IMR-90 (cell line): ENCODE results near the gene HMX2. TPM values are rescaled to one million over a fixed set of nuclear protein-coding genes. Genes with fewer than 3 reads are reported as not detected.
A peak's percentile ranks its signal among the peaks of the same experiment; 100 is the strongest.

ENCODE experiments used
- ATAC-seq: fragments of 200-7000 bp; cut with Tn5 transposase; 2 replicates; pipeline ENCODE4 v1.9.1; 2020; ENCODE audit warnings: low read depth, mild to moderate bottlenecking, moderate library complexity
- BruUV-seq: library from RNA; stranded (reverse); fragments of 400-500 nt; replicated peaks from 2 replicates; lab custom pipeline; 2021; lab: Mats Ljungman, UMichigan
- CTCF ChIA-PET: fragments of 300-600 bp; formaldehyde crosslinking; extraction: SDS; loops from one replicate; lab custom pipeline; 2021; ENCODE audit warnings: antibody characterized with exemption; lab: Yijun Ruan, JAX
- POLR2A ChIA-PET: fragments of 300-600 bp; sonication (Branson Sonifier 250); formaldehyde crosslinking; loops from one replicate; lab custom pipeline; 2022; ENCODE audit warnings: antibody characterized with exemption; ENCODE audit not compliant: unreplicated experiment; lab: Charles Lee
- DNase-seq: peaks from one replicate; pipeline ENCODE4 v3.0.0; 2013
- H2AFZ ChIP-seq: replicated peaks from 2 replicates; pipeline ENCODE3; 2013; ENCODE audit warnings: low read length, mild to moderate bottlenecking; ENCODE audit not compliant: poor library complexity
- H2AK5ac ChIP-seq: 2 replicates; pipeline ENCODE4 v1.6.1; 2013; ENCODE audit warnings: low read depth, low read length, inconsistent platforms
- H2AK9ac ChIP-seq: replicated peaks from 2 replicates; pipeline ENCODE3; 2013; ENCODE audit warnings: mild to moderate bottlenecking, low read depth, low read length, moderate library complexity; ENCODE audit not compliant: poor library complexity
- H2BK120ac ChIP-seq: 2 replicates; pipeline ENCODE4 v1.6.1; 2013; ENCODE audit warnings: low read depth, low read length, inconsistent platforms
- H2BK15ac ChIP-seq: 3 replicates; pipeline ENCODE4 v1.6.1; 2013; ENCODE audit warnings: low read depth, low read length, inconsistent platforms
- H2BK20ac ChIP-seq: 2 replicates; pipeline ENCODE4 v1.6.1; 2013; ENCODE audit warnings: low read depth, mild to moderate bottlenecking, inconsistent platforms, low read length, moderate library complexity
- H2BK5ac ChIP-seq: 2 replicates; pipeline ENCODE4 v1.6.1; 2013; ENCODE audit warnings: mild to moderate bottlenecking, low read depth, low read length, inconsistent platforms; ENCODE audit not compliant: poor library complexity, severe bottlenecking
- H3K14ac ChIP-seq: replicated peaks from 2 replicates; pipeline ENCODE4 v1.6.1; 2013; ENCODE audit warnings: low read depth, low read length, inconsistent platforms
- H3K18ac ChIP-seq: 2 replicates; pipeline ENCODE4 v1.6.1; 2013; ENCODE audit warnings: low read depth, low read length, control low read depth
- H3K23ac ChIP-seq: 2 replicates; pipeline ENCODE4 v1.6.1; 2013; ENCODE audit warnings: low read depth, low read length, inconsistent platforms
- H3K27ac ChIP-seq: 2 replicates; pipeline ENCODE4 v1.5.1; 2013; ENCODE audit warnings: mild to moderate bottlenecking, control low read depth, low read length; ENCODE audit not compliant: insufficient read depth
- H3K27me3 ChIP-seq: 2 replicates; pipeline ENCODE4 v1.6.1; 2013; ENCODE audit warnings: low read length; ENCODE audit not compliant: control insufficient read depth, insufficient read depth
- H3K36me3 ChIP-seq: 2 replicates; pipeline ENCODE4 v1.6.1; 2013; ENCODE audit warnings: low read length, mixed read lengths; ENCODE audit not compliant: control insufficient read depth, insufficient read depth
- H3K4ac ChIP-seq: 2 replicates; pipeline ENCODE4 v1.6.1; 2013; ENCODE audit warnings: low read depth, low read length, inconsistent platforms
- H3K4me1 ChIP-seq: 2 replicates; pipeline ENCODE4 v1.6.1; 2013; ENCODE audit warnings: low read length, mixed read lengths; ENCODE audit not compliant: control insufficient read depth, insufficient read depth
- H3K4me2 ChIP-seq: 2 replicates; pipeline ENCODE4 v1.6.1; 2013; ENCODE audit warnings: low read depth, mild to moderate bottlenecking, control low read depth, low read length, moderate library complexity
- H3K4me3 ChIP-seq: 2 replicates; pipeline ENCODE4 v1.5.1; 2013; ENCODE audit warnings: low read depth, mild to moderate bottlenecking, control low read depth, low read length, moderate library complexity; ENCODE audit not compliant: insufficient read depth
- H3K56ac ChIP-seq: 2 replicates; pipeline ENCODE4 v1.6.1; 2013; ENCODE audit warnings: low read length, inconsistent platforms; ENCODE audit not compliant: insufficient read depth; ENCODE audit errors: extremely low read depth
- H3K79me1 ChIP-seq, 2 experiments: 2 replicates each; pipeline ENCODE4 v1.6.1; 2013; ENCODE audit warnings: low read length in 2 of 2, inconsistent platforms in 1 of 2, low read depth in 1 of 2
- H3K9ac ChIP-seq: 2 replicates; pipeline ENCODE4 v1.6.1; 2013; ENCODE audit warnings: low read depth, low read length, control low read depth
- H3K9me1 ChIP-seq: 2 replicates; pipeline ENCODE4 v1.6.1; 2013; ENCODE audit warnings: low read length, inconsistent platforms; ENCODE audit not compliant: insufficient read depth
- H3K9me3 ChIP-seq: 2 replicates; pipeline ENCODE4 v1.6.1; 2013; ENCODE audit warnings: low read length; ENCODE audit not compliant: control insufficient read depth, insufficient read depth
- H4K20me1 ChIP-seq: 2 replicates; pipeline ENCODE4 v1.6.1; 2013; ENCODE audit warnings: low read length, inconsistent platforms; ENCODE audit not compliant: insufficient read depth
- H4K5ac ChIP-seq: 2 replicates; pipeline ENCODE4 v1.6.1; 2013; ENCODE audit warnings: mild to moderate bottlenecking, low read depth, low read length, control low read depth
- H4K8ac ChIP-seq, 2 experiments: 2 replicates each; pipeline ENCODE4 v1.6.1; 2013; ENCODE audit warnings: low read depth in 2 of 2, low read length in 2 of 2, control low read depth in 1 of 2, inconsistent platforms in 1 of 2
- H4K91ac ChIP-seq: 2 replicates; pipeline ENCODE4 v1.6.1; 2013; ENCODE audit warnings: low read depth, low read length, inconsistent platforms; ENCODE audit not compliant: insufficient read depth
- CHD1 ChIP-seq: IDR thresholded peaks from 2 replicates; pipeline ENCODE4 v1.6.1; 2012; ENCODE audit warnings: low read depth, low read length, improper control_type of control experiment
- MAZ ChIP-seq: IDR thresholded peaks from 2 replicates; pipeline ENCODE4 v1.6.1; 2012; ENCODE audit warnings: low read depth, mild to moderate bottlenecking, low read length, improper control_type of control experiment, moderate library complexity, borderline replicate concordance
- MXI1 ChIP-seq: IDR thresholded peaks from 2 replicates; pipeline ENCODE4 v1.6.1; 2012; ENCODE audit warnings: low read depth, mild to moderate bottlenecking, low read length, moderate library complexity, borderline replicate concordance
- SMC3 ChIP-seq: fragments of 150-350 bp; IDR thresholded peaks from 2 replicates; pipeline ENCODE4 v1.6.1; 2016; ENCODE audit warnings: low read depth, mild to moderate bottlenecking, antibody characterized with exemption, low read length, moderate library complexity
- WGBS, 2 experiments: methylation state at CpG; one replicate each; pipeline versions ENCODE4 v1.1.5 to v1.1.7; 2013; ENCODE audit warnings: missing lambda C conversion rate in 2 of 2; ENCODE audit not compliant: insufficient read length in 1 of 2; ENCODE audit errors: extremely low coverage in 2 of 2; 5-methylcytosine and 5-hydroxymethylcytosine counted together
- dilution Hi-C: fragments of 300-500 bp; cut with HindIII; formaldehyde crosslinking; loops from one replicate; pipeline ENCODE4 v1.14.3; 2018; ENCODE audit warnings: low sequenced_read_pairs; ENCODE audit not compliant: unreplicated experiment
- in situ Hi-C: fragments of 300-500 bp; cut with MboI; formaldehyde crosslinking; loops from 3 replicates; pipeline ENCODE4 v1.14.3; 2019; ENCODE audit warnings: low sequenced_read_pairs, inconsistent platforms, mixed read lengths
- intact Hi-C: fragments of 100-400 bp; cut with micrococcal nuclease; formaldehyde crosslinking; loops from 2 replicates; pipeline ENCODE4 v1.10.0; 2022
- polyA plus RNA-seq, 3 experiments: library from polyadenylated mRNA; depleted of rRNA; stranded (reverse); fragments of >200 nt; gene quantifications; 2 replicates each; pipeline ENCODE4 v1.2.3, GENCODE V29; 2012; ENCODE audit warnings: low replicate concordance in 1 of 3
- total RNA-seq: library from RNA; depleted of rRNA; stranded (reverse); fragments of >200 nt; gene quantifications from 2 replicates; pipeline ENCODE4 v1.2.3, GENCODE V29; 2012

The HMX2 gene
- total and polyA plus RNA-seq, 2 of the 4 experiments (the other 2 are of a cell fraction), result not detected

GRCh38 chr10:123136221-123136805, 11.6 kb upstream of the HMX2 start:
- intact Hi-C loops (no loop called here), in situ Hi-C loops (loop anchor here (10.0 to 25.0 kb wide), 2 partner anchors 828 to 1251 kb away; no protein-coding TSS in a partner anchor), dilution Hi-C loops (no loop called here)
- Histone ChIP-seq H4K91ac (no peak overlapping the region), H2BK20ac (no peak overlapping the region), H2BK15ac (no peak overlapping the region), H3K9me3 (no peaks in the 10 kb centered on the region; the same call in 1 of the 2 replicates), H3K14ac (no peak overlapping the region), H4K5ac (no peak overlapping the region), H2AK5ac (no peak overlapping the region), H3K27ac (no peak overlapping the region), H3K36me3 (no peaks in the 10 kb centered on the region), H3K27me3 (peaks cover 96% of the 10 kb centered on the region), H3K23ac (no peak overlapping the region), H4K20me1 (0 out of 2 replicates have a peak, but pooled peaks cover 3% of the 10 kb centered on the region), H2AFZ (no peak overlapping the region), H2BK120ac (no peak overlapping the region), H3K9ac (no peak overlapping the region), H4K8ac (no peak overlapping the region), H3K4me2 (no peak overlapping the region; the same call in 1 of the 2 replicates), H3K4me1 (peaks cover 2% of the 10 kb centered on the region; the same call in 1 of the 2 replicates), H2BK5ac (no peak overlapping the region), H3K79me1 (no peaks in the 10 kb centered on the region), H3K56ac (no peak overlapping the region), H3K9me1 (no peaks in the 10 kb centered on the region), H3K18ac (no peak overlapping the region), H3K4me3 (no peak overlapping the region), H2AK9ac (peak overlapping the region; percentile 25), H3K4ac (no peak overlapping the region)
- ChIA-PET POLR2A (no interaction called here), CTCF (no interaction called here)
- no TSS peak for BruUV-seq
- 0% methylated on average over 3 of the region's 59 CpGs; no CpG with 5 or more reads in 1 of the 2 experiments for WGBS, 2 experiments
- DNase-seq (no peak), ATAC-seq (no peak)
- TF ChIP-seq CHD1, result no peak
- no peak for TF ChIP-seq MXI1
- TF ChIP-seq MAZ, result no peak
- TF ChIP-seq SMC3, result no peak
